ENCODE results near the gene TSFM. TPM values are rescaled to one million over a fixed set of nuclear protein-coding genes. Genes with fewer than 3 reads are reported as not detected.
A peak's percentile ranks its signal among the peaks of the same experiment; 100 is the strongest.

The TSFM gene
- total and polyA plus RNA-seq, 7 donors, result 31.5 to 74.3 (median 52.1) TPM

GRCh38 chr12:57783861-57784260 is 1.3 kb downstream of the TSFM start:
- Histone ChIP-seq H3K27me3 (ENCODE audit: insufficient read depth in 3 of 3, low read length in 2 of 3) (no peaks in the 10 kb centered on the region), H3K4me3 (peak overlapping the region; percentile 83), H3K4me1 (peaks cover 17% of the 10 kb centered on the region), H3K9me3 (no peaks in the 10 kb centered on the region), H3K27ac (no peak overlapping the region), H3K36me3 (ENCODE audit: insufficient read depth in 1 of 2, low read depth in 1 of 2) (peaks cover 9 to 61% of the 10 kb centered on the region in 2 donors)
- no peak for TF ChIP-seq CTCF (IDR thresholded peaks at IDR 0.05)
- ATAC-seq (no peak), DNase-seq (no peak)
- WGBS, 3 donors, result 90 to 91% (median 90%) methylated on average over 11 of the region's 11 CpGs
- intact Hi-C loops (cut with DNase I), result no loop called here

- DNase-seq (no peak), ATAC-seq (peak in 1 of 4 donors; percentile 27)
- H3K27me3 ChIP-seq (ENCODE audit: insufficient read depth in 3 of 3, low read length in 2 of 3), result no peaks in the 10 kb centered on the region
- H3K27ac ChIP-seq, result no peak overlapping the region
- TF ChIP-seq CTCF (IDR thresholded peaks at IDR 0.05), result no peak
- 54 to 84% (median 61%) methylated on average over 1 of the region's 1 CpG for WGBS, 3 donors
- peaks cover 7 to 94% of the 10 kb centered on the region in 2 donors for H3K36me3 ChIP-seq (ENCODE audit: insufficient read depth in 1 of 2, low read depth in 1 of 2)
- no peaks in the 10 kb centered on the region for H3K9me3 ChIP-seq
- intact Hi-C loops (cut with DNase I), result no loop called here
- H3K4me3 ChIP-seq, result no peak overlapping the region
- H3K4me1 ChIP-seq, result no peaks in the 10 kb centered on the region
Observed at GRCh38 chr12:57793920-57794319, 11.3 kb downstream of the TSFM start.

- DNase-seq (no peak), ATAC-seq (peak in 2 of 4 donors; percentile 41 to 54)
- intact Hi-C loops (cut with DNase I), result no loop called here
- no peaks in the 10 kb centered on the region for H3K9me3 ChIP-seq
- H3K4me1 ChIP-seq, result no peaks in the 10 kb centered on the region
- peak overlapping the region; percentile 42 for H3K27ac ChIP-seq
- peaks cover 10 to 94% of the 10 kb centered on the region in 2 donors for H3K36me3 ChIP-seq (ENCODE audit: insufficient read depth in 1 of 2, low read depth in 1 of 2)
- WGBS, 3 donors, result 84 to 89% (median 87%) methylated on average over 6 of the region's 6 CpGs
- no peaks in the 10 kb centered on the region for H3K27me3 ChIP-seq (ENCODE audit: insufficient read depth in 3 of 3, low read length in 2 of 3)
- H3K4me3 ChIP-seq, result no peak overlapping the region
- no peak for TF ChIP-seq CTCF (IDR thresholded peaks at IDR 0.05)
Observed at GRCh38 chr12:57795354-57795753, 12.8 kb downstream of the TSFM start.

GRCh38 chr12:57796996-57797395 is 14.4 kb downstream of the TSFM start:
- WGBS, 3 donors, result 95 to 99% (median 97%) methylated on average over 1 of the region's 1 CpG
- Histone ChIP-seq H3K4me3 (no peak overlapping the region), H3K9me3 (no peaks in the 10 kb centered on the region), H3K27me3 (ENCODE audit: insufficient read depth in 3 of 3, low read length in 2 of 3) (no peaks in the 10 kb centered on the region), H3K36me3 (ENCODE audit: insufficient read depth in 1 of 2, low read depth in 1 of 2) (peaks cover 10 to 95% of the 10 kb centered on the region in 2 donors), H3K27ac (no peak overlapping the region), H3K4me1 (no peaks in the 10 kb centered on the region)
- intact Hi-C loops (cut with DNase I), result no loop called here
- no peak for TF ChIP-seq CTCF (IDR thresholded peaks at IDR 0.05)
- DNase-seq (no peak), ATAC-seq (no peak)

GRCh38 chr12:57797933-57798332 is 15.3 kb downstream of the TSFM start:
- no peak for TF ChIP-seq CTCF (IDR thresholded peaks at IDR 0.05)
- no peak overlapping the region for H3K4me3 ChIP-seq
- H3K27me3 ChIP-seq (ENCODE audit: insufficient read depth in 3 of 3, low read length in 2 of 3), result no peaks in the 10 kb centered on the region
- H3K4me1 ChIP-seq, result no peaks in the 10 kb centered on the region
- no peaks in the 10 kb centered on the region for H3K9me3 ChIP-seq
- intact Hi-C loops (cut with DNase I), result no loop called here
- ATAC-seq (no peak), DNase-seq (no peak)
- 89 to 100% (median 93%) methylated on average over 1 of the region's 1 CpG for WGBS, 3 donors
- H3K36me3 ChIP-seq (ENCODE audit: insufficient read depth in 1 of 2, low read depth in 1 of 2), result peaks cover 13 to 95% of the 10 kb centered on the region in 2 donors
- no peak overlapping the region for H3K27ac ChIP-seq
